Vagina (tissue), 2 donors: ENCODE results near the gene CYYR1.

ENCODE experiments used
- POLR2A ChIP-seq, 2 donors: fragments of 450-650 bp; IDR thresholded peaks; one replicate each; pipeline ENCODE4 v1.6.1; 2017; ENCODE audit warnings: antibody characterized with exemption in 2 of 2, mild to moderate bottlenecking in 2 of 2, moderate library complexity in 2 of 2
- POLR2AphosphoS5 ChIP-seq, 2 donors: sonication (generic); formaldehyde crosslinking; IDR thresholded peaks; one replicate each; pipeline ENCODE4 v1.9.0; 2017; ENCODE audit warnings: antibody characterized with exemption in 2 of 2, mild to moderate bottlenecking in 2 of 2, low read depth in 1 of 2; ENCODE audit not compliant: insufficient read depth in 1 of 2
- TF ChIP-seq, protein P1 (sequence below), 3 experiments: fragments of 450-650 bp in 2 of 3; fragments of 200-600 bp in 1 of 3; sonication (generic) in 1 of 3; IDR thresholded peaks; one replicate each; pipeline ENCODE4 v1.5.1; 2017 to 2019; ENCODE audit warnings: antibody characterized with exemption in 3 of 3, mild to moderate bottlenecking in 2 of 3, moderate library complexity in 2 of 3

DNA sequence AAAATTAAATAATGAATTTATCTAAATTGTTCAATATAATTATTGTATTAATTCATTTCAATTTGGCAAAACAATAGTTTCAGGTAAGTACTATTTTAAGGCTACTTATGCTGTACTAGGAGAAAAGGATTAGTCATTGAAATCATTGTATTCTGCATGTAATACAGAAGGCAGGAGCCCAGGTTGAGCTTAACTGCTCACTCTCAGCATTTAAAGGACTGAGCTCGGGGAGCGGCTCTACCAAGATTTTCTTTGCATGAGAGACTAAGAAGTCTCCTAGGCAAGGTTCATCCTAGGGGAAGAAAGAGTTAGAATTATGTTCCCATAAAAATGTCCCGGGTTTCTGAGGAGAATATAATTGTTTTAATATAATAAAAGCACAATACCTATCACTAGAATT, 112.5 kb downstream of the CYYR1 start:
- TF ChIP-seq, protein P1, sequence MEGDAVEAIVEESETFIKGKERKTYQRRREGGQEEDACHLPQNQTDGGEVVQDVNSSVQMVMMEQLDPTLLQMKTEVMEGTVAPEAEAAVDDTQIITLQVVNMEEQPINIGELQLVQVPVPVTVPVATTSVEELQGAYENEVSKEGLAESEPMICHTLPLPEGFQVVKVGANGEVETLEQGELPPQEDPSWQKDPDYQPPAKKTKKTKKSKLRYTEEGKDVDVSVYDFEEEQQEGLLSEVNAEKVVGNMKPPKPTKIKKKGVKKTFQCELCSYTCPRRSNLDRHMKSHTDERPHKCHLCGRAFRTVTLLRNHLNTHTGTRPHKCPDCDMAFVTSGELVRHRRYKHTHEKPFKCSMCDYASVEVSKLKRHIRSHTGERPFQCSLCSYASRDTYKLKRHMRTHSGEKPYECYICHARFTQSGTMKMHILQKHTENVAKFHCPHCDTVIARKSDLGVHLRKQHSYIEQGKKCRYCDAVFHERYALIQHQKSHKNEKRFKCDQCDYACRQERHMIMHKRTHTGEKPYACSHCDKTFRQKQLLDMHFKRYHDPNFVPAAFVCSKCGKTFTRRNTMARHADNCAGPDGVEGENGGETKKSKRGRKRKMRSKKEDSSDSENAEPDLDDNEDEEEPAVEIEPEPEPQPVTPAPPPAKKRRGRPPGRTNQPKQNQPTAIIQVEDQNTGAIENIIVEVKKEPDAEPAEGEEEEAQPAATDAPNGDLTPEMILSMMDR (IDR thresholded peaks at IDR 0.05) = no peak
- no peak for TF ChIP-seq POLR2A (IDR thresholded peaks at IDR 0.05)
- TF ChIP-seq POLR2AphosphoS5 (IDR thresholded peaks at IDR 0.05; ENCODE audit: insufficient read depth in 1 of 2, low read depth in 1 of 2) = no peak
